HepG2 (cell line): ENCODE results near the gene ZCCHC7. TPM values are rescaled to one million over a fixed set of nuclear protein-coding genes. Genes with fewer than 3 reads are reported as not detected.

Source experiments
- SATB2 ChIP-seq: sonication (generic); formaldehyde crosslinking; IDR thresholded peaks from 2 replicates; pipeline ENCODE4 v1.5.0; 2020; ENCODE audit warnings: missing genetic modification reagents
- ZBTB4 ChIP-seq: sonication (generic); formaldehyde crosslinking; IDR thresholded peaks from 2 replicates; pipeline ENCODE4 v1.4.0; 2020; ENCODE audit warnings: missing genetic modification reagents, mild to moderate bottlenecking, borderline replicate concordance
- ZNF281 ChIP-seq: sonication (generic); formaldehyde crosslinking; IDR thresholded peaks from 2 replicates; pipeline ENCODE4 v1.4.0; 2020; ENCODE audit warnings: missing genetic modification reagents, borderline replicate concordance
- ZNF503 ChIP-seq: sonication (generic); formaldehyde crosslinking; IDR thresholded peaks from 2 replicates; pipeline ENCODE4 v1.4.0; 2020; ENCODE audit warnings: missing genetic modification reagents
- ZNF597 ChIP-seq: sonication (generic); formaldehyde crosslinking; IDR thresholded peaks from 2 replicates; pipeline ENCODE4 v1.5.0; 2020; ENCODE audit warnings: missing genetic modification reagents
- ZNF816 ChIP-seq: sonication (generic); formaldehyde crosslinking; IDR thresholded peaks from 2 replicates; pipeline ENCODE4 v1.8.0; 2022; ENCODE audit warnings: missing genetic modification reagents, mild to moderate bottlenecking, borderline replicate concordance
- polyA plus RNA-seq, 8 experiments: library from polyadenylated mRNA; depleted of rRNA in 3 of 8; stranded (reverse) in 7 of 8; unstranded in 1 of 8; fragments of >200 nt; fragmentation: Illumina TruSeq in 4 of 8; extraction: Trizol in 4 of 8; gene quantifications; 2 replicates each; pipeline versions ENCODE4 v1.2.1 to v1.2.3, GENCODE V29; 2011 to 2016; ENCODE audit warnings: low read depth in 4 of 8, missing spikeins in 1 of 8, mixed read lengths in 1 of 8; ENCODE audit not compliant: insufficient read depth in 1 of 8
- total RNA-seq, 5 experiments: library from RNA; depleted of rRNA; stranded (reverse); fragments of >200 nt; fragmentation: Illumina TruSeq; extraction: Trizol; gene quantifications; 2 replicates each; pipeline ENCODE4 v1.2.3, GENCODE V29; 2016; ENCODE audit warnings: low read depth in 1 of 5

The ZCCHC7 gene
- total and polyA plus RNA-seq, 2 of the 13 experiments (the other 11 are each of a cell fraction or from before 2014, with no cell fraction given) = 13.6 to 19.3 TPM

- no peak for TF ChIP-seq ZBTB4
- TF ChIP-seq ZNF503 (CRISPR knock-in tag) = no peak
- TF ChIP-seq SATB2 (CRISPR knock-in tag) = no peak
- no peak for TF ChIP-seq ZNF816 (CRISPR knock-in tag)
- no peak for TF ChIP-seq ZNF597 (CRISPR knock-in tag)
- TF ChIP-seq ZNF281 (CRISPR knock-in tag) = no peak
Observed at GRCh38 chr9:37364136-37364535, 243.8 kb downstream of the ZCCHC7 start (continued).
